Posterior cingulate gyrus (tissue), 11 donors: Measurements from ENCODE around the gene PTPRD.
A peak's percentile ranks its signal among the peaks of the same experiment; 100 is the strongest.
"Not testable (repeated sequence)": the region's sequence is repeated elsewhere in the genome, so short reads cannot be mapped to it uniquely, and the experiment has no call there.

Experiments used
- DNase-seq, 10 donors: peaks; one replicate each; pipeline versions ENCODE4 v3.0.0 to v3.0.0-alpha.2; 2020 to 2021; ENCODE audit warnings: mixed read lengths in 3 of 10
- intact Hi-C: fragments of 100-400 bp; cut with DNase I; formaldehyde crosslinking; loops from one replicate; pipeline ENCODE4 v1.15.1; 2023

Gene PTPRD

GRCh38 chr9:9124616-9125015 is 1488.2 kb downstream of the PTPRD start:
- intact Hi-C loops = no loop called here
- DNase-seq = no peak

GRCh38 chr9:9122230-9122875 is 1490.4 kb downstream of the PTPRD start:
- intact Hi-C loops = no loop called here
- no peak for DNase-seq

GRCh38 chr9:9117866-9118265 is 1494.9 kb downstream of the PTPRD start:
- no peak for DNase-seq
- intact Hi-C loops = no loop called here

GRCh38 chr9:9112001-9112720 is 1500.6 kb downstream of the PTPRD start:
- intact Hi-C loops = no loop called here
- DNase-seq = no peak

- intact Hi-C loops = no loop called here
- no peak for DNase-seq
Measured at GRCh38 chr9:9108641-9109040, 1504.2 kb downstream of the PTPRD start.

- intact Hi-C loops = no loop called here
- DNase-seq = no peak
Measured at GRCh38 chr9:9102295-9102694, 1510.5 kb downstream of the PTPRD start.

GRCh38 chr9:9100070-9100469 is 1512.7 kb downstream of the PTPRD start:
- intact Hi-C loops = no loop called here
- DNase-seq = no peak

- no peak for DNase-seq
- intact Hi-C loops = no loop called here
Measured at GRCh38 chr9:9099646-9100045, 1513.2 kb downstream of the PTPRD start.

GRCh38 chr9:9097254-9097653 is 1515.5 kb downstream of the PTPRD start:
- DNase-seq, intact Hi-C loops: not testable (repeated sequence)

GRCh38 chr9:9091387-9091786 is 1521.4 kb downstream of the PTPRD start:
- DNase-seq = no peak

GRCh38 chr9:9079473-9079872 is 1533.3 kb downstream of the PTPRD start:
- intact Hi-C loops = no loop called here

More at GRCh38 chr9:9091387-9091786, 1521.4 kb downstream of the PTPRD start:
- intact Hi-C loops = no loop called here

GRCh38 chr9:9078301-9078700 is 1534.5 kb downstream of the PTPRD start:
- intact Hi-C loops = no loop called here
- no peak for DNase-seq

More at GRCh38 chr9:9079473-9079872, 1533.3 kb downstream of the PTPRD start:
- DNase-seq = no peak

- intact Hi-C loops = no loop called here
- DNase-seq = no peak
Measured at GRCh38 chr9:9061627-9062026, 1551.2 kb downstream of the PTPRD start.

GRCh38 chr9:9054354-9054992 is 1558.3 kb downstream of the PTPRD start:
- no peak for DNase-seq
- intact Hi-C loops = no loop called here

GRCh38 chr9:9045572-9045971 is 1567.2 kb downstream of the PTPRD start:
- intact Hi-C loops = no loop called here
- DNase-seq = peak in 2 of 10 donors; percentile 19 to 21

GRCh38 chr9:9045072-9045471 is 1567.7 kb downstream of the PTPRD start:
- no peak for DNase-seq
- intact Hi-C loops = no loop called here

GRCh38 chr9:9043788-9044187 is 1569.0 kb downstream of the PTPRD start:
- intact Hi-C loops, DNase-seq: not testable (repeated sequence)

GRCh38 chr9:9041756-9042155 is 1571.0 kb downstream of the PTPRD start:
- DNase-seq = no peak
- intact Hi-C loops = no loop called here

- intact Hi-C loops = no loop called here
- DNase-seq = no peak
Measured at GRCh38 chr9:9033022-9033421, 1579.8 kb downstream of the PTPRD start.

GRCh38 chr9:9016597-9016996 is 1596.2 kb downstream of the PTPRD start:
- intact Hi-C loops = no loop called here
- DNase-seq = no peak

GRCh38 chr9:9004810-9005209 is 1608.0 kb downstream of the PTPRD start:
- intact Hi-C loops = loop anchor here (5.0 kb wide), 1 partner anchor 108 kb away; no protein-coding TSS in a partner anchor
- no peak for DNase-seq
